ENCODE data around the gene EXOC7. TPM values are rescaled to one million over a fixed set of nuclear protein-coding genes. Genes with fewer than 3 reads are reported as not detected.

EXOC7 gene
- total RNA-seq, 2 experiments from 2014 or later, result 126 to 129 TPM

DNA sequence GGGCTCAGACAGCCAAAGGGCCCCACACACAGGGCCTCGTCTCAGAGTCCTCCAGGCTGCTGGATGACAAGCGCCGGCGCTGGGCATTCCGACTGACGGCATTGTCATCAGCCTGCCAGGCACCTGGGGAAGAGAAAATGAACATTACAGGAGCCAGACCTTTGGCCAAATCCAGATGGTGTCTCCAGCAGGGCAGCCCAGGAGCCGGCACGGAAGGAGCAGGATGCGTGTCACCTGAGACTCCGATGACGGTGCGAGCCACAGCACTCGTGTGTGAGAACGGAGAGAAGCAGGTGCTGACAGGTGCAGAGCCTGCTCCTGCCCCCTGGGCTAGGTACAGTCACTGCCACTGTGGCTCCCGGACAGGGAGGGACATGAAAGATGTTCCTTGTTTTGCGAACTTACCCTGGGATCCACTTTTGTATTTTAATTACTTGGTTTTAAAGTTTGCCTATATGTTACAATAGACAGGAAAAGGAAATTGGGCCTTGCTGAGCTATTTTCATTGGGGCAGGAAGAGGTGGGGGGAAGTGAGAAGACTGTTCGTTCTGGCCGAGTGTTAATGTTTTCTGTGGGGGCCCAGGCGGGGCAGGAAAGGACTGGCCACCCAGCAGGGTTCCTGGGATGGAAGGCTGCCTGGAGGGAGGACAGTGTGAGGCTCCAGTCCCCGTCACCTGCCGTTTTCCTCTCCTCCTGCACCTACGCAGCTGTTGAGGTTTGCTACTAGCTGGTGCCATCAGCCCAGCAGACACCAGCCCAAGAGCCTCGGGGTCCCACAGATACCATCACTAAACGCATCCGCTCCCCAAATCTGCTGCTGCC is 41.9 kb upstream of the EXOC7 start:
- ChIA-PET CTCF (interaction anchor here (0.7 to 8.2 kb wide), 11 partner anchors 10 to 153 kb away, joined by 3 to 106 read pairs (median 5); no protein-coding TSS in a partner anchor), POLR2A (interaction anchor here (1.0 to 8.1 kb wide), 8 partner anchors 10 to 126 kb away, joined by 3 to 100 read pairs (median 12); partner anchors contain the start of gene UBALD2)
- peaks cover 69% of the 10 kb centered on the region for H3K36me3 Mint-ChIP-seq (ENCODE audit: low read depth)
- peak; percentile 32 for ATAC-seq
- peak overlapping the region; percentile 97 for H3K27ac Mint-ChIP-seq
- no peaks in the 10 kb centered on the region for H3K9me3 Mint-ChIP-seq (ENCODE audit: insufficient read depth)
- peaks cover 81% of the 10 kb centered on the region for H3K4me1 Mint-ChIP-seq (ENCODE audit: low read depth)
- no peaks in the 10 kb centered on the region for H3K27me3 Mint-ChIP-seq (ENCODE audit: low read depth)
- H3K4me3 Mint-ChIP-seq, result peak overlapping the region; percentile 68
- peak; percentile 75 for DNase-seq

DNA sequence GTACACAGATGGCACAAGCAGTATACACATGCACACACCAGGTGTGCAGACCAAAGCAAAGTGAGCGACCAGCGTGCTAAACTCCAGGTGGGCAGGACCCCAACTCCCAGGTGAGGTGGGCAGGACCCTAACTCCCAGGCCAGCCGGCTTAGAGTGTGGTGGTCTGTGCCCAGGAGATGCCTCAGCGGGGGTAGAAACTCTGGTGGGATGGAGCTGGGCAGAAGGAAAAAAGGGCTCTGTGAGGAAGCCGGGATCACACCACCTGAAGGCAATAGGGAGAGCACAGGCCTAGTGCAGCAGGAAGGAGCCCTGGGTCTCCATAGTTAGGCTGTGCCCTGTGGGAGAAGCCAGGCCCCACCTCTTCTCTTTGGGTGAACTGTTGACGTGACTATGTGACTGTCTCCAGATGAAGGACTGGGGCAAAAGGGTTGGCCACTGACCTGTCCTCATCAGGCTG is 39.0 kb upstream of the EXOC7 start:
- Mint-ChIP-seq H3K9me3 (ENCODE audit: insufficient read depth) (no peaks in the 10 kb centered on the region), H3K4me3 (peak overlapping the region; percentile 76), H3K36me3 (ENCODE audit: low read depth) (peaks cover 50% of the 10 kb centered on the region), H3K4me1 (ENCODE audit: low read depth) (peaks cover 77% of the 10 kb centered on the region), H3K27me3 (ENCODE audit: low read depth) (no peaks in the 10 kb centered on the region), H3K27ac (peak overlapping the region; percentile 97)
- ATAC-seq (no peak), DNase-seq (no peak)
- POLR2A ChIA-PET, result interaction anchor here (0.6 to 8.1 kb wide), 15 partner anchors 9 to 137 kb away, joined by 3 to 100 read pairs (median 6); partner anchors contain the start of gene UBALD2
- CTCF ChIA-PET, result interaction anchor here (0.7 to 8.2 kb wide), 7 partner anchors 9 to 136 kb away, joined by 3 to 106 read pairs (median 11); no protein-coding TSS in a partner anchor

DNA sequence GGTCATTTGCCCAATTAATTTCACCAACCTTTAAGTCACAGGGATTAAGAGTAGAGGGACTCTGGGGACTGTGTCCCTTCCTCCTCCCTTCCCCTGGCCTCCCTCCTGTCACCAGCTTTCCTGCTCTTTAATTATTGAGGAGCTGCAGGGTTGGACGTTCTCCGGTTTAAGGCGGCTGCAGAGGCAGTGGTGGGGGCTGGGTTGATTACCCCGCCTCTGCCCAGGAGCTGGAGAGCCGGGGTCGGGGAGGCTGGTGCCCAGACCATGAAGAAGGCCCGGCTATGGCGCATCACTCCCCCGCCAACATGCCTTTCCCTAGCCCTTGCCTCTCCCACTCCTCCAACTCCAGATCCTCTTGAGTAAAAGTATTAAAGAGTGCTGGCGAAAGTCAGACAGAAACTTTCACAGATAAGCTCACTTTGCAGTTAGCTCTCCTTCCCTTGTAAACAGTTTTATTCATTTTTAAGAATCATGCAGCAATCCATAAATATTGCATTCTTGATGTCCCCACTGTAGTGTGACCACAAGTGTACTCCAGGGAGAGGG is 38.5 kb upstream of the EXOC7 start:
- Mint-ChIP-seq H3K27me3 (ENCODE audit: low read depth) (no peaks in the 10 kb centered on the region), H3K36me3 (ENCODE audit: low read depth) (peaks cover 45% of the 10 kb centered on the region), H3K9me3 (ENCODE audit: insufficient read depth) (no peaks in the 10 kb centered on the region), H3K4me3 (peak overlapping the region; percentile 76), H3K27ac (peak overlapping the region; percentile 97), H3K4me1 (ENCODE audit: low read depth) (peaks cover 72% of the 10 kb centered on the region)
- ChIA-PET POLR2A (interaction anchor here (0.6 to 8.1 kb wide), 11 partner anchors 8 to 130 kb away, joined by 3 to 100 read pairs (median 12); partner anchors contain the start of gene UBALD2), CTCF (interaction anchor here (0.7 to 8.2 kb wide), 6 partner anchors 9 to 137 kb away, joined by 3 to 106 read pairs (median 24); no protein-coding TSS in a partner anchor)
- DNase-seq, result no peak
- ATAC-seq, result no peak

DNA sequence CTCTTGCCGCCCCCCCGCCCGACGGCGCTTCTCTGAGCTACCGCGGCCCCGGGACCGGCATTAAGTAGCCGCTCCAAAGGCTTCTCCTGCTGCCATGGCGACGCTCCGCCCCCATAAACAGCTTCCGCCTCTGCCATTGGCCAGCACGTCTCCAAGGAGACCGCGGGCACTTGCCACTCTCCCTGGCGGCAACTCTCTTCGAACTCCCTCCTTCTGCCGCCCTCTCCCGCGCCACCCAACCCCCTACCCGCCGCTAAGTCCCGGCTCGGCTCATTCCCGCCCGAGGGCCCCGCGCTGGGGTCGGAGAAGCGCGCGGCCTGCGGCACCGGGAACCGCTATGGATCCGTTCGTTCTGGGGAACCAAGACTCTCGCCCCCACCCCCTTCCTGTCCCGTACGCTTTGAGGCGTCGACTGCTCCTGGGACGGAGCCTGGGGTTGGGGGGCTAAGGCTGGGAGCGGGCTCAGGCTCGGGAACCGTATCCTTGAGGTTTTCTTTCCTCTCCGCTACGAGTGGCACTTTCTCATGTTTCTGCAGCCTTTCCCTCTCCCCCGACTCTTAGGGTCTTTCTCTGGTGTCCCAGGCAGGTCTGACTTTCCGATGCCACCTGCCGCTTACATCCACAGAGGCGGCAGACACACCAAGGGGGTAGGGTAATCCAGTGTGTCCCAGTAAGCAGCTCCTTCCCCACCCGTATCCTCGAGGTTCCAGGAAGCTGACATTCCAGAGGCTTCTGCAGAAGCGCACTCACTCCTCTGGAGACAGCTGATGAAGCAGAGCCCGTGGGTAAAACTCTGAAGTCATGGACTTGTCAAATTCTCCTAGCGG is 37.8 kb upstream of the EXOC7 start, which contains the start of gene FOXJ1:
Gene FOXJ1, minus strand, starts transcription at position 34 of the 827 bp plus-strand sequence. CDS start 850 bp downstream, outside the sequence.
- DNase-seq (peak; percentile 94), ATAC-seq (peak; percentile 55)
- Mint-ChIP-seq H3K4me3 (peak within 1 kb of the TSS; percentile 76), H3K36me3 (ENCODE audit: low read depth) (peaks cover 38% of the 10 kb centered on the region), H3K27ac (peak within 1 kb of the TSS; percentile 97), H3K4me1 (ENCODE audit: low read depth) (peaks cover 72% of the 10 kb centered on the region), H3K27me3 (ENCODE audit: low read depth) (no peaks in the 10 kb centered on the region), H3K9me3 (ENCODE audit: insufficient read depth) (no peaks in the 10 kb centered on the region)
- ChIA-PET POLR2A (interaction anchor here (0.6 to 8.1 kb wide), 15 partner anchors 8 to 130 kb away, joined by 3 to 100 read pairs (median 4); partner anchors contain the start of gene UBALD2), CTCF (interaction anchor here (0.7 to 8.2 kb wide), 6 partner anchors 8 to 138 kb away, joined by 3 to 106 read pairs (median 24); no protein-coding TSS in a partner anchor)

DNA sequence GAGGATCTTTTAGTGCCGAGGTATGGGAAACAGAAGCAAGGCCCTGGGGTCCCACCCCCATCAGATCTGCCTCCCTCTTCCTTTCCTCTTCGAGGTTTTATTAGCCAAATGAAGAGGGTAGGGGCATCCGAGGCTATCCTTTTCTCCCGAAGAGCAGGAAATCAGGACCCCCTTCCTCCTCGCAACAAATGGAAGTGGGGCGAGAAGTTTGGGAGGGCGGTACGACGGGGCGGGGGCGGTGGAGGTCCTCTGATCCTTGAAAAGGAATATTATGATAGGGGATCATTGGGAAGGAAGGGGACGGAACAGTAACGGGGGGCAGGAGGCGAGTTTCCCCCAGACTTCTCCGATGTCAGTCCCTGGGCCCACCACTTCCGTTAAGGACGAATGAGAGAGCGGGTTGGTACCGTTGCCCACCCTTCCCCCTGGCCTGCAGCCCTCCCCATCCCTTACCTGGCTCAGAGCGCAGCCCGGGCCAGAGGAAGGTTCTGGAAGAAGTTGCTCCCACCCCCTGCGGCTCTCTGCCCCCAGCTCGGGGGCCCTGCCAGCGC is 37.1 kb upstream of the EXOC7 start:
- DNase-seq (no peak), ATAC-seq (no peak)
- Mint-ChIP-seq H3K36me3 (ENCODE audit: low read depth) (peaks cover 31% of the 10 kb centered on the region), H3K27me3 (ENCODE audit: low read depth) (no peaks in the 10 kb centered on the region), H3K4me3 (peak overlapping the region; percentile 76), H3K9me3 (ENCODE audit: insufficient read depth) (no peaks in the 10 kb centered on the region), H3K27ac (peak overlapping the region; percentile 55), H3K4me1 (ENCODE audit: low read depth) (peaks cover 69% of the 10 kb centered on the region)
- ChIA-PET CTCF (interaction anchor here (0.7 to 8.2 kb wide), 5 partner anchors 7 to 138 kb away, joined by 3 to 106 read pairs (median 38); no protein-coding TSS in a partner anchor), POLR2A (interaction anchor here (0.6 to 8.1 kb wide), 9 partner anchors 14 to 131 kb away, joined by 3 to 100 read pairs (median 4); partner anchors contain the start of gene UBALD2)

DNA sequence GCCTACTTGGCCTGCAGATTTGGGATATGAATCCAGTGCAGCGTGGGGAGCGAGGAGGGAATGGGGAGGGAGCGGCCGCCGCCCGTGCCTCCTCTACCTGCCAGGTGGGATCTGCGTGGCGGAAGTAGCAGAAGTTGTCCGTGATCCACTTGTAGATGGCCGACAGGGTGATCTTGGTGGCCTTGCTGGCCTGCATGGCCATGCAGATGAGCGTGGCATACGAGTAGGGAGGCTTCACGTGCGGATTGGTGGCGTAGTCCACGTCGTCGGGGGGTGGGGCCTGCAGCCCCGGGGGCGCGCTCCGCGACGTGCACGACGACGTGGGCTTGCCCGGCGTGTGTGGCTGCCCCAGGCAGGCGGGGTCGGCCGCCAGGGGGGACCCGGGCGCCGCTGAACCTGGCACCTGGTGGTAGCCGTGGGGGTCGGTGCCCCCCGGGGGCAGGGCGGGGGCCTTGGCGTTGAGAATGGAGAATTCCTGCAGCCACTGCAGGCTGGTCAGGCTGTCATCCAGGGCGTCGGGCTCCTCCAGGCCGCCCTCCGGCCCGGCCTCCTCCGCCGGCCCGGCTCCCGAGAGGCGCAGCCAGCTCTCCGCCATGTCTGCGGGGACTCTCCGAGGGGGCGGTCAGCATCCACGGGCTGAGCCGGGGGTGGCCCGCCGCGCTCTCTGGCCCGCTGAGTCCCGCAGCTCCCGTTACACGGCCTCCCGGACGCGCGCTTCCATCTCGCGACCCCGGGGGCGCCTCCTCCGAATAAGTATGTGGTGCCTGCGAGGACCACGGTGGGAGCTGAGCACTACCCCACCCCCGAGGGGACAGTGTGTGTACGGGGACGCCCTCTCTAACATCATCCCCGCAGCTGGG is 36.4 kb upstream of the EXOC7 start:
- Mint-ChIP-seq H3K9me3 (ENCODE audit: insufficient read depth) (no peaks in the 10 kb centered on the region), H3K27me3 (ENCODE audit: low read depth) (no peaks in the 10 kb centered on the region), H3K36me3 (ENCODE audit: low read depth) (peaks cover 24% of the 10 kb centered on the region), H3K4me1 (ENCODE audit: low read depth) (peaks cover 69% of the 10 kb centered on the region), H3K27ac (peak overlapping the region; percentile 66), H3K4me3 (peak overlapping the region; percentile 76)
- CTCF ChIA-PET, result interaction anchor here (0.7 to 8.2 kb wide), 3 partner anchors 40 to 139 kb away, joined by 3 to 106 read pairs (median 38); no protein-coding TSS in a partner anchor
- peak; percentile 21 for ATAC-seq
- POLR2A ChIA-PET, result interaction anchor here (0.7 to 8.1 kb wide), 5 partner anchors 13 to 132 kb away, joined by 3 to 100 read pairs (median 4); partner anchors contain the start of gene UBALD2
- DNase-seq, result peak; percentile 70

DNA sequence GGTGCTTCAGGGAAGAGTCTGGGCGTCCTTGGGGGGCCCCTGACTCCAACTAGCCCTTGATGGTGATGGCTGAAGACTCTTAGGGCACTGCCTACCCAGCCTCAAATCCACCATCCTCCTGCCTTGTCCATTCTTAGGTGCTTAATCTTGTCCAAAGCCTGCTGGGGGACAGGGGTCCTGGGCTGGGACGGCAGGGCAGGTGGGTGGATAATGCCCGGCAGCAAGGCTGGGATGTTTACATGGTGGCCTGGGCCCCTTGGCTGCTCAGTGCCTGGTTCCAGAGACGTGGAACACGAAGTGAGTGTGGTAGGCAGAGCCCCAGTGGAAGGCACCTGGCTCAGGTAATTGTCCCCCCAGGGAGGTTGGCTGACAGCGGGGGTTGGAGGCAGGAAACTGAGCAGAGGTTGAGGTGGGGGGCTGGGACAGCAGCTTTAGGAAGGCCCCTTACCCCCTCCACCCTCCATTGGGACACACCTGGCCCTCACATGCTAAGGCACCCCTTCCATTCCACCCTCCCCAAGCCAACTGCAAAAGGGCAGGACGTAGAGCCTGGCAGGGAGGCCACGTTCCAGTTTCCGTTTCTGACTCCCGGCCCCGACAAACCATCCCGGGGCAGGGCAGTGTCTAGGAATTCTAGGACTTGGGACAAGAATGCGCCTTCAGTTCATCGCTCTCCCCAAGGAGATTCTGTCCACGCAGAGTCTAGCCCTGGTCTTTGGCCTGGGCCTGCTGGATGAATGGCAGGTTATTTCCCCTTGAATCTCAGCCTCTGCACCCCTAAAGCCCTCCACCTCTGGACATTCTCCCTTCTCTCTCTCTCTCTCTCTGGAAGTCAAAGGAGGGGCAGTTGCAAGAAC is 35.5 kb upstream of the EXOC7 start:
- CTCF ChIA-PET, result interaction anchor here (0.9 to 8.2 kb wide), 2 partner anchors 13 to 41 kb away, joined by 3 to 106 read pairs; no protein-coding TSS in a partner anchor
- Mint-ChIP-seq H3K9me3 (ENCODE audit: insufficient read depth) (no peaks in the 10 kb centered on the region), H3K4me1 (ENCODE audit: low read depth) (peaks cover 68% of the 10 kb centered on the region), H3K4me3 (peak overlapping the region; percentile 74), H3K27me3 (ENCODE audit: low read depth) (no peaks in the 10 kb centered on the region), H3K27ac (peak overlapping the region; percentile 66), H3K36me3 (ENCODE audit: low read depth) (peaks cover 17% of the 10 kb centered on the region)
- ATAC-seq, result no peak
- POLR2A ChIA-PET, result no interaction called here
- no peak for DNase-seq

DNA sequence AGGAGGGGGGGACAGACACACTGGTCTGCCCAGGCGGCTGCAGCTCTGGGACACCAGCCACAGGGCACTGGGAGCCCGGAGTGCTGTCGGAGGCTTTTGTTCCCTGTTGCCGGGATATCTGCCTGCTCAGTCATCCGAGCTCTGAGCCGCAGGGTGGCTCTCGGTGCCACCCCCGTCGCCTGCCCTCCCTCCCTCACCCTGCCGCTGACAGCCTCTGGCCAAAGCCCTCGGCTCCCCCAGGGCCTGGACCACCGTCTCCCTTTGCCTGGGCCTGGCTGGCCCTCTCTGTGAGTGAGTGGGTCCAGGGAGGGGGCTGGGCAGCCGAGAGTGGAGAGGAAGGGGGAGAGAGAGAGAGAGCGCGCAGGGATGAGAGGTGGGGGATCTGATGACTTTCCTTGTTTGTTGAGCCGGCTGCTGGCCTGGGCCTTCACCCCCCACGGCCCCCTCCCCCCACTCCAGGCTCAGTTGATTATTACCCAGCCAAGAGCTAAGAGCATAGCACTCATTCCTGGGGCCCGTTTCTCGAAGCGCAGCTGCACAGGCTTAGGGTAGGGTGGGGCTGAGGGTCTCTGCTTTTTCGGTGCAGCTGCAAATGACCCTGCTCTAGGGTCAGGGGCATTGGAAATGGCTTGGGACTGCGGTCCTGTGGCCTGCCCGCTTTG is 34.8 kb upstream of the EXOC7 start:
- ChIA-PET CTCF (interaction anchor here (0.9 kb wide), 1 partner anchor 12 kb away, joined by 3 read pairs; no protein-coding TSS in a partner anchor), POLR2A (no interaction called here)
- Mint-ChIP-seq H3K36me3 (ENCODE audit: low read depth) (peaks cover 12% of the 10 kb centered on the region), H3K27ac (peak overlapping the region; percentile 64), H3K9me3 (ENCODE audit: insufficient read depth) (no peaks in the 10 kb centered on the region), H3K4me3 (peak overlapping the region; percentile 18), H3K4me1 (ENCODE audit: low read depth) (peaks cover 69% of the 10 kb centered on the region), H3K27me3 (ENCODE audit: low read depth) (no peaks in the 10 kb centered on the region)
- no peak for DNase-seq
- no peak for ATAC-seq
